ENCODE data around the gene RAD50.

- no peak for TF ChIP-seq POLR2A (IDR thresholded peaks at IDR 0.05)
- TF ChIP-seq CTCF (IDR thresholded peaks at IDR 0.05) = no peak
- TF ChIP-seq EP300 (IDR thresholded peaks at IDR 0.05) = no peak
- no peak for TF ChIP-seq POLR2AphosphoS5 (IDR thresholded peaks at IDR 0.05)
Observed at GRCh38 chr5:132640613-132641012, 83.8 kb downstream of the RAD50 start.
